Fibroblast of the aortic adventitia (primary cell): ENCODE data around the gene KRTAP20-2. TPM values are rescaled to one million over a fixed set of nuclear protein-coding genes. Genes with fewer than 3 reads are reported as not detected.

ENCODE experiments used
- DNase-seq: peaks from one replicate; pipeline ENCODE4 v3.0.0-alpha.2; 2010; ENCODE audit warnings: low read depth
- H3K4me3 ChIP-seq: 2 replicates; pipeline ENCODE4 v1.5.1; 2011; ENCODE audit warnings: low read depth, mild to moderate bottlenecking, control low read depth, low read length, moderate library complexity
- CTCF ChIP-seq: IDR thresholded peaks from 2 replicates; pipeline ENCODE4 v1.5.1; 2011; ENCODE audit warnings: mild to moderate bottlenecking, low read length, control low read depth, inconsistent platforms; ENCODE audit not compliant: insufficient read depth
- total RNA-seq: library from RNA; depleted of rRNA; stranded (reverse); fragments of >200 nt; gene quantifications from 2 replicates; pipeline ENCODE4 v1.2.3, GENCODE V29; 2012; ENCODE audit warnings: low replicate concordance

KRTAP20-2 gene
- total RNA-seq, 1 donor, result not detected

GRCh38 chr21:30625449-30626165 lies 9.4 kb upstream of the KRTAP20-2 start:
- no peak for TF ChIP-seq CTCF
- no peak for DNase-seq
- no peak overlapping the region for H3K4me3 ChIP-seq

GRCh38 chr21:30628109-30628508 lies 6.9 kb upstream of the KRTAP20-2 start:
- no peak for TF ChIP-seq CTCF
- no peak for DNase-seq
- H3K4me3 ChIP-seq, result no peak overlapping the region

- no peak for TF ChIP-seq CTCF
- no peak overlapping the region for H3K4me3 ChIP-seq
- DNase-seq, result no peak
These were observed 5.8 kb upstream of the KRTAP20-2 start for GRCh38 chr21:30629200-30629599.

GRCh38 chr21:30638686-30639085 lies 3.7 kb downstream of the KRTAP20-2 start:
- no peak for DNase-seq
- no peak for TF ChIP-seq CTCF
- no peak overlapping the region for H3K4me3 ChIP-seq

- no peak for DNase-seq
- no peak within 1 kb of the TSS for H3K4me3 ChIP-seq
- no peak for TF ChIP-seq CTCF
These were observed 7.6 kb downstream of the KRTAP20-2 start, which contains the start of gene KRTAP20-3 for GRCh38 chr21:30642564-30642963. Gene KRTAP20-3 (plus strand): TSS chr21:30642864.

GRCh38 chr21:30646904-30647414 lies 12.0 kb downstream of the KRTAP20-2 start:
- DNase-seq, result no peak
- no peak for TF ChIP-seq CTCF
- H3K4me3 ChIP-seq, result no peak overlapping the region
